HCT116 (cell line): Measurements from ENCODE around the gene ITGA11. TPM values are rescaled to one million over a fixed set of nuclear protein-coding genes. Genes with fewer than 3 reads are reported as not detected.

Experiments
- ATAC-seq: fragments of 200-7000 bp; cut with Tn5 transposase; 2 replicates; pipeline ENCODE4 v1.9.1; 2020; ENCODE audit warnings: mild to moderate bottlenecking, moderate library complexity
- BruUV-seq: library from RNA; stranded (reverse); fragments of 400-500 nt; replicated peaks from 2 replicates; lab custom pipeline; 2021; lab: Mats Ljungman, UMichigan
- CTCF ChIA-PET: fragments of 300-600 bp; sonication (Branson Sonifier 250); formaldehyde crosslinking; loops from one replicate; lab custom pipeline; 2021; ENCODE audit warnings: antibody characterized with exemption; lab: Charles Lee
- POLR2A ChIA-PET: fragments of 300-600, 350-600 bp; sonication (Branson Sonifier 250); formaldehyde crosslinking; loops from one replicate; lab custom pipeline; 2021; ENCODE audit warnings: antibody characterized with exemption; lab: Charles Lee
- RAD21 ChIA-PET, 2 experiments: fragments of 300-600 bp; sonication (Branson Sonifier 250); formaldehyde crosslinking; loops; one replicate each; lab custom pipeline; 2023; ENCODE audit warnings: low total read pairs in 2 of 2; ENCODE audit not compliant: uncharacterized antibody in 2 of 2, unreplicated experiment in 2 of 2, low non-redundant PET in 1 of 2; lab: Charles Lee
- DNase-seq: peaks from one replicate; pipeline ENCODE4 v3.0.0-alpha.2; 2010; ENCODE audit warnings: low read depth, low spot score
- H2AFZ ChIP-seq: fragments of 200-600 bp; shearing (Covaris generic), sonication (generic); 2 replicates; pipeline ENCODE4 v1.6.1; 2017; ENCODE audit warnings: low read depth, mixed run types, mixed read lengths, antibody characterized with exemption, low read length; ENCODE audit not compliant: poor library complexity, severe bottlenecking
- H3K27ac ChIP-seq: 2 replicates; pipeline ENCODE4 v1.5.1; 2012; ENCODE audit warnings: low read depth, low read length
- H3K27me3 ChIP-seq: fragments of 200-600 bp; sonication (generic); 2 replicates; pipeline ENCODE4 v1.6.1; 2016; ENCODE audit warnings: mixed run types, low read length, mixed read lengths; ENCODE audit not compliant: insufficient read depth
- H3K36me3 ChIP-seq, 2 experiments: fragments of 200-500 bp in 1 of 2; fragments of 200-600 bp in 1 of 2; sonication (Bioruptor generic) in 1 of 2; sonication (generic) in 1 of 2; 2 replicates each; pipeline versions ENCODE4 v1.5.1 to v1.6.1; 2014 to 2016; ENCODE audit warnings: low read length in 2 of 2, inconsistent platforms in 1 of 2, mixed read lengths in 1 of 2, mixed run types in 1 of 2; ENCODE audit not compliant: insufficient read depth in 2 of 2, control insufficient read depth in 1 of 2
- H3K4me1 ChIP-seq, 2 experiments: fragments of 200-600 bp in 1 of 2; sonication (generic) in 1 of 2; 2 replicates each; pipeline versions ENCODE4 v1.5.1 to v1.6.1; 2012 to 2017; ENCODE audit warnings: low read length in 2 of 2, inconsistent platforms in 1 of 2, mild to moderate bottlenecking in 1 of 2, mixed read lengths in 1 of 2, mixed run types in 1 of 2, moderate library complexity in 1 of 2; ENCODE audit not compliant: insufficient read depth in 2 of 2, control insufficient read depth in 1 of 2
- H3K4me2 ChIP-seq: fragments of 200-600 bp; sonication (generic); 2 replicates; pipeline ENCODE4 v1.6.1; 2017; ENCODE audit warnings: mixed run types, low read length, mixed read lengths
- H3K4me3 ChIP-seq, 2 experiments: fragments of 200-600 bp in 1 of 2; sonication (generic) in 1 of 2; replicated peaks in 1 of 2; 2 replicates each; pipeline ENCODE4 v1.5.1; 2011 to 2016; ENCODE audit warnings: low read length in 2 of 2, control low read depth in 1 of 2, low read depth in 1 of 2, mild to moderate bottlenecking in 1 of 2, mixed read lengths in 1 of 2, mixed run types in 1 of 2
- H3K79me2 ChIP-seq: fragments of 200-600 bp; sonication (generic); 2 replicates; pipeline ENCODE4 v1.6.1; 2017; ENCODE audit warnings: mild to moderate bottlenecking, mixed run types, low read length, moderate library complexity, mixed read lengths; ENCODE audit not compliant: insufficient read depth
- H3K9ac ChIP-seq: fragments of 200-600 bp; sonication (generic); 2 replicates; pipeline ENCODE4 v1.6.1; 2016; ENCODE audit warnings: low read length, mixed read lengths
- H3K9me2 ChIP-seq: fragments of 200-600 bp; sonication (generic), shearing (Covaris generic); 2 replicates; pipeline ENCODE4 v1.6.1; 2017; ENCODE audit warnings: mixed run types, mild to moderate bottlenecking, moderate library complexity; ENCODE audit not compliant: insufficient read depth
- H3K9me3 ChIP-seq, 2 experiments: fragments of 200-500 bp in 1 of 2; fragments of 200-600 bp in 1 of 2; sonication (Bioruptor generic) in 1 of 2; sonication (generic) in 1 of 2; 2 replicates each; pipeline ENCODE4 v1.6.1; 2014 to 2017; ENCODE audit warnings: low read length in 2 of 2, mixed read lengths in 2 of 2, inconsistent platforms in 1 of 2, low read depth in 1 of 2, mild to moderate bottlenecking in 1 of 2, mixed run types in 1 of 2, moderate library complexity in 1 of 2; ENCODE audit not compliant: control insufficient read depth in 1 of 2, insufficient read depth in 1 of 2
- H4K20me1 ChIP-seq: fragments of 200-600 bp; sonication (generic), shearing (Covaris generic); 2 replicates; pipeline ENCODE4 v1.6.1; 2017; ENCODE audit warnings: mixed run types, mild to moderate bottlenecking, moderate library complexity; ENCODE audit not compliant: insufficient read depth
- CBX3 ChIP-seq: IDR thresholded peaks from 2 replicates; pipeline ENCODE4 v1.6.1; 2012; ENCODE audit warnings: low read depth
- CEBPB ChIP-seq: IDR thresholded peaks from 2 replicates; pipeline ENCODE4 v1.6.1; 2012; ENCODE audit warnings: low read depth
- EGR1 ChIP-seq: IDR thresholded peaks from 2 replicates; pipeline ENCODE4 v1.6.1; 2012; ENCODE audit warnings: low read depth
- EZH2 ChIP-seq: fragments of 200-600 bp; sonication (generic); IDR thresholded peaks from 2 replicates; pipeline ENCODE4 v1.6.1; 2017; ENCODE audit warnings: antibody characterized with exemption, mixed run types
- FOSL1 ChIP-seq: IDR thresholded peaks from 2 replicates; pipeline ENCODE4 v1.6.1; 2012; ENCODE audit warnings: low read depth
- JUND ChIP-seq: IDR thresholded peaks from 2 replicates; pipeline ENCODE4 v1.6.1; 2012
- MAX ChIP-seq: IDR thresholded peaks from 2 replicates; pipeline ENCODE4 v1.6.1; 2012
- POLR2A ChIP-seq: IDR thresholded peaks from 2 replicates; pipeline ENCODE4 v1.7.0; 2011; ENCODE audit warnings: borderline replicate concordance; ENCODE audit not compliant: insufficient read depth, insufficient read length; ENCODE audit errors: extremely low read depth
- POLR2AphosphoS5 ChIP-seq: IDR thresholded peaks from 2 replicates; pipeline ENCODE4 v1.6.1; 2011; ENCODE audit warnings: mild to moderate bottlenecking, low read depth, low read length, moderate library complexity
- RAD21 ChIP-seq: IDR thresholded peaks from 2 replicates; pipeline ENCODE4 v1.6.1; 2012; ENCODE audit warnings: low read depth, mild to moderate bottlenecking
- SIN3A ChIP-seq: IDR thresholded peaks from 2 replicates; pipeline ENCODE4 v1.6.1; 2012; ENCODE audit warnings: low read depth
- SP1 ChIP-seq: IDR thresholded peaks from 2 replicates; pipeline ENCODE4 v1.6.1; 2012; ENCODE audit warnings: low read depth
- SRF ChIP-seq: IDR thresholded peaks from 2 replicates; pipeline ENCODE4 v1.6.1; 2012; ENCODE audit warnings: low read depth
- TCF7L2 ChIP-seq: IDR thresholded peaks from 2 replicates; pipeline ENCODE4 v1.7.0; 2011; ENCODE audit warnings: borderline replicate concordance, inconsistent platforms; ENCODE audit not compliant: insufficient read depth, insufficient read length; ENCODE audit errors: extremely low read depth
- YY1 ChIP-seq: IDR thresholded peaks from 2 replicates; pipeline ENCODE4 v1.6.1; 2011; ENCODE audit warnings: low read length, low read depth, moderate library complexity, mild to moderate bottlenecking; ENCODE audit not compliant: insufficient replicate concordance; ENCODE audit errors: extremely low read depth
- ZFX ChIP-seq: fragments of 450-650 bp; IDR thresholded peaks from 2 replicates; pipeline ENCODE4 v1.6.1; 2017
- ZNF274 ChIP-seq: fragments of 200-500 bp; sonication (Bioruptor generic); IDR thresholded peaks from 2 replicates; pipeline ENCODE4 v1.6.1; 2014; ENCODE audit warnings: mild to moderate bottlenecking, low read depth, low read length, inconsistent platforms
- intact Hi-C: fragments of 100-400 bp; cut with micrococcal nuclease; formaldehyde crosslinking; loops from 2 replicates; pipeline ENCODE4 v1.10.0; 2022
- total RNA-seq: library from RNA; stranded (reverse); gene quantifications from one replicate; pipeline ENCODE4 v1.2.1, GENCODE V29; 2021; ENCODE audit not compliant: unreplicated experiment
- TF ChIP-seq, protein P1 (sequence below): IDR thresholded peaks from 2 replicates; pipeline ENCODE4 v1.6.1; 2012; ENCODE audit warnings: low read depth

Gene ITGA11
- total RNA-seq, 1 experiment from 2014 or later: not detected

GRCh38 chr15:68421798-68422402, 10.1 kb downstream of the ITGA11 start (continued):
- TF ChIP-seq, protein P1, sequence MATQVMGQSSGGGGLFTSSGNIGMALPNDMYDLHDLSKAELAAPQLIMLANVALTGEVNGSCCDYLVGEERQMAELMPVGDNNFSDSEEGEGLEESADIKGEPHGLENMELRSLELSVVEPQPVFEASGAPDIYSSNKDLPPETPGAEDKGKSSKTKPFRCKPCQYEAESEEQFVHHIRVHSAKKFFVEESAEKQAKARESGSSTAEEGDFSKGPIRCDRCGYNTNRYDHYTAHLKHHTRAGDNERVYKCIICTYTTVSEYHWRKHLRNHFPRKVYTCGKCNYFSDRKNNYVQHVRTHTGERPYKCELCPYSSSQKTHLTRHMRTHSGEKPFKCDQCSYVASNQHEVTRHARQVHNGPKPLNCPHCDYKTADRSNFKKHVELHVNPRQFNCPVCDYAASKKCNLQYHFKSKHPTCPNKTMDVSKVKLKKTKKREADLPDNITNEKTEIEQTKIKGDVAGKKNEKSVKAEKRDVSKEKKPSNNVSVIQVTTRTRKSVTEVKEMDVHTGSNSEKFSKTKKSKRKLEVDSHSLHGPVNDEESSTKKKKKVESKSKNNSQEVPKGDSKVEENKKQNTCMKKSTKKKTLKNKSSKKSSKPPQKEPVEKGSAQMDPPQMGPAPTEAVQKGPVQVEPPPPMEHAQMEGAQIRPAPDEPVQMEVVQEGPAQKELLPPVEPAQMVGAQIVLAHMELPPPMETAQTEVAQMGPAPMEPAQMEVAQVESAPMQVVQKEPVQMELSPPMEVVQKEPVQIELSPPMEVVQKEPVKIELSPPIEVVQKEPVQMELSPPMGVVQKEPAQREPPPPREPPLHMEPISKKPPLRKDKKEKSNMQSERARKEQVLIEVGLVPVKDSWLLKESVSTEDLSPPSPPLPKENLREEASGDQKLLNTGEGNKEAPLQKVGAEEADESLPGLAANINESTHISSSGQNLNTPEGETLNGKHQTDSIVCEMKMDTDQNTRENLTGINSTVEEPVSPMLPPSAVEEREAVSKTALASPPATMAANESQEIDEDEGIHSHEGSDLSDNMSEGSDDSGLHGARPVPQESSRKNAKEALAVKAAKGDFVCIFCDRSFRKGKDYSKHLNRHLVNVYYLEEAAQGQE: no peak
- TF ChIP-seq SIN3A (no peak), TCF7L2 (no peak), CEBPB (no peak), FOSL1 (no peak), SRF (no peak), JUND (no peak), ZFX (no peak)

GRCh38 chr15:68421115-68421551, 10.8 kb downstream of the ITGA11 start:
- no peak overlapping the region for H3K9ac ChIP-seq
- no peaks in the 10 kb centered on the region for H4K20me1 ChIP-seq
- H3K79me2 ChIP-seq: no peaks in the 10 kb centered on the region
- H3K27me3 ChIP-seq: no peaks in the 10 kb centered on the region
- H3K27ac ChIP-seq: no peak overlapping the region
- no peaks in the 10 kb centered on the region for H3K9me3 ChIP-seq
- H3K36me3 ChIP-seq: no peaks in the 10 kb centered on the region
- H3K9me2 ChIP-seq: no peaks in the 10 kb centered on the region
- H3K4me1 ChIP-seq: no peaks in the 10 kb centered on the region
- POLR2A ChIA-PET: no interaction called here
- intact Hi-C loops: no loop called here
- no peak overlapping the region for H2AFZ ChIP-seq
- no peak for DNase-seq
- ATAC-seq: no peak
- RAD21 ChIA-PET: no interaction called here
- no peak overlapping the region for H3K4me2 ChIP-seq
- H3K4me3 ChIP-seq: no peak overlapping the region
- no TSS peak for BruUV-seq
- CTCF ChIA-PET: no interaction called here
- TF ChIP-seq YY1 (no peak), SRF (no peak), RAD21 (no peak), CBX3 (no peak), SIN3A (no peak), EZH2 (no peak), POLR2A (no peak), ZNF274 (no peak), MAX (no peak), CEBPB (no peak), EGR1 (no peak), POLR2AphosphoS5 (no peak), ZFX (no peak), SP1 (no peak)
- TF ChIP-seq, protein P1: no peak
